DND-41 (cell line): Measurements from ENCODE around the gene C11orf71.

Source experiments
- EZH2 ChIP-seq: IDR thresholded peaks from 3 replicates; pipeline ENCODE4 v1.6.1; 2012; ENCODE audit warnings: borderline replicate concordance, low read depth, mild to moderate bottlenecking, moderate library complexity, low read length, inconsistent platforms; ENCODE audit not compliant: severe bottlenecking
- TF ChIP-seq, protein P1 (sequence below): IDR thresholded peaks from 2 replicates; pipeline ENCODE4 v1.5.1; 2012; ENCODE audit warnings: borderline replicate concordance, low read length, moderate library complexity, mild to moderate bottlenecking; ENCODE audit not compliant: poor library complexity, severe bottlenecking; ENCODE audit errors: extremely low read depth

DNA sequence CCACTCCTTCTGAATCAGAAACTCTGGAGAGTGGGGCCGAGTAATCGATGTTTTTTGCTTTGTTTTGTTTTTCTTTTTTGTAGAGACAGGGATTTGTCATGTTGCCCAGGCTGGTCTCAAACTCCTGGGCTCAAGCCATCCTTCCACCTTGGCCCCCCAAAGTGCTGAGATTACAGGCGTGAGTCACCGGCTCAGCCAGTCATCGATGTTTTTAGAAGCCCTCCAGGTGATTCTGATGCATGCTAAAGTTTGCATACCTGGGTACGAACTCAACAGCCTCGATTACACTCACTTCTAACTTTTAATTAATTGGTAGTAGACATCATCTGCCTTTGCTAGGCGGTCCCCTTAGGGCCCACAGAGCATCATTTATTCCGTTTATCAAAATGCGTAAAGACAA, 50.3 kb downstream of the C11orf71 start:
- TF ChIP-seq, protein P1, sequence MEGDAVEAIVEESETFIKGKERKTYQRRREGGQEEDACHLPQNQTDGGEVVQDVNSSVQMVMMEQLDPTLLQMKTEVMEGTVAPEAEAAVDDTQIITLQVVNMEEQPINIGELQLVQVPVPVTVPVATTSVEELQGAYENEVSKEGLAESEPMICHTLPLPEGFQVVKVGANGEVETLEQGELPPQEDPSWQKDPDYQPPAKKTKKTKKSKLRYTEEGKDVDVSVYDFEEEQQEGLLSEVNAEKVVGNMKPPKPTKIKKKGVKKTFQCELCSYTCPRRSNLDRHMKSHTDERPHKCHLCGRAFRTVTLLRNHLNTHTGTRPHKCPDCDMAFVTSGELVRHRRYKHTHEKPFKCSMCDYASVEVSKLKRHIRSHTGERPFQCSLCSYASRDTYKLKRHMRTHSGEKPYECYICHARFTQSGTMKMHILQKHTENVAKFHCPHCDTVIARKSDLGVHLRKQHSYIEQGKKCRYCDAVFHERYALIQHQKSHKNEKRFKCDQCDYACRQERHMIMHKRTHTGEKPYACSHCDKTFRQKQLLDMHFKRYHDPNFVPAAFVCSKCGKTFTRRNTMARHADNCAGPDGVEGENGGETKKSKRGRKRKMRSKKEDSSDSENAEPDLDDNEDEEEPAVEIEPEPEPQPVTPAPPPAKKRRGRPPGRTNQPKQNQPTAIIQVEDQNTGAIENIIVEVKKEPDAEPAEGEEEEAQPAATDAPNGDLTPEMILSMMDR, result no peak
- TF ChIP-seq EZH2, result no peak
